Transverse colon (tissue), 4 donors: ENCODE data around the gene SMURF2. TPM values are rescaled to one million over a fixed set of nuclear protein-coding genes. Genes with fewer than 3 reads are reported as not detected.

Experiments
- DNase-seq: peaks from one replicate; pipeline ENCODE4 v3.0.0-alpha.2; 2019
- H3K27ac ChIP-seq, 4 donors: fragments of 200-600 bp; sonication (generic); 2 replicates each; pipeline ENCODE4 v1.5.1; 2016 to 2018; ENCODE audit warnings: inconsistent platforms in 4 of 4
- H3K27me3 ChIP-seq: fragments of 200-600 bp; sonication (generic); 2 replicates; pipeline ENCODE4 v1.5.1; 2017; ENCODE audit warnings: inconsistent platforms
- H3K36me3 ChIP-seq, 4 donors: fragments of 200-600 bp; sonication (generic); 2 replicates each; pipeline ENCODE4 v1.5.1; 2017 to 2019; ENCODE audit warnings: inconsistent platforms in 4 of 4
- H3K4me1 ChIP-seq, 4 donors: fragments of 200-600 bp; sonication (generic); 2 replicates each; pipeline ENCODE4 v1.5.1; 2017 to 2020; ENCODE audit warnings: inconsistent platforms in 4 of 4
- H3K4me3 ChIP-seq, 4 donors: fragments of 200-600 bp; sonication (generic); 1 replicate in 1 of 4; 2 replicates in 3 of 4; pipeline versions ENCODE4 v1.5.1 to v1.6.1; 2017 to 2019; ENCODE audit warnings: inconsistent platforms in 4 of 4
- H3K9me3 ChIP-seq, 2 donors: fragments of 200-600 bp; sonication (generic); 2 replicates each; pipeline ENCODE4 v1.5.1; 2017 to 2019; ENCODE audit warnings: inconsistent platforms in 2 of 2
- CTCF ChIP-seq, 5 experiments: fragments of 200-600 bp in 3 of 5; fragments of 450-650 bp in 2 of 5; sonication (generic) in 3 of 5; IDR thresholded peaks; 1 replicate in 2 of 5; 2 replicates in 3 of 5; pipeline ENCODE4 v1.5.1; 2016 to 2017; ENCODE audit warnings: antibody characterized with exemption in 5 of 5, inconsistent platforms in 3 of 5, mild to moderate bottlenecking in 2 of 5, moderate library complexity in 1 of 5
- EP300 ChIP-seq: sonication (generic); formaldehyde crosslinking; IDR thresholded peaks from one replicate; pipeline ENCODE4 v1.6.1; 2017; ENCODE audit warnings: antibody characterized with exemption, low read depth
- POLR2A ChIP-seq: fragments of 450-650 bp; IDR thresholded peaks from one replicate; pipeline ENCODE4 v1.6.1; 2016; ENCODE audit warnings: antibody characterized with exemption, mild to moderate bottlenecking, moderate library complexity
- POLR2AphosphoS5 ChIP-seq, 3 donors: sonication (generic); formaldehyde crosslinking; IDR thresholded peaks; one replicate each; pipeline ENCODE4 v1.6.1; 2016; ENCODE audit warnings: antibody characterized with exemption in 3 of 3
- WGBS, 2 donors: methylation state at CpG; one replicate each; pipeline ENCODE4 v1.1.5; 2018; ENCODE audit warnings: low coverage in 1 of 2; 5-methylcytosine and 5-hydroxymethylcytosine counted together
- in situ Hi-C, 4 donors: fragments of 200-750 bp; cut with MboI; loops; one replicate each; pipeline versions ENCODE4 v1.15.0 to v1.15.1; 2017; ENCODE audit warnings: low sequenced_read_pairs in 3 of 4, low pct_ligation_motif_present in 1 of 4, low pct_unique_long_range_greater_than_20kb in 1 of 4
- intact Hi-C: fragments of 100-400 bp; cut with DNase I; formaldehyde crosslinking; loops from one replicate; pipeline ENCODE4 v1.15.1; 2023; ENCODE audit warnings: low total_unique reads
- small RNA-seq, 4 donors: library from RNA; depleted of rRNA; stranded (forward); fragments of <200 nt; gene quantifications; one replicate each; pipeline ENCODE3, GENCODE V24; 2016
- total RNA-seq, 4 donors: library from RNA; depleted of rRNA; stranded (reverse); fragments of >200 nt; gene quantifications; one replicate each; pipeline ENCODE4 v1.1.0, GENCODE V29; 2016

Gene SMURF2
- total RNA-seq, 4 donors from 2014 or later = 5.0 to 27.0 (median 14.0) TPM

GRCh38 chr17:64496786-64497564, 165.1 kb downstream of the SMURF2 start, which contains the start of gene POLG2:
POLG2 (minus strand) TSS chr17:64497054; CDS start chr17:64496968, 86 bp downstream.
- no peak for TF ChIP-seq EP300
- TF ChIP-seq POLR2AphosphoS5 (IDR thresholded peaks at IDR 0.05) = peak; percentile 62 to 91 (median 89)
- TF ChIP-seq CTCF (IDR thresholded peaks at IDR 0.05) = peak; percentile 44 to 79 (median 53)
- TF ChIP-seq POLR2A = peak; percentile 76
- in situ Hi-C loops (loop anchor here in 1 of 4 donors (10.0 kb wide), 1 partner anchor 72 kb away; no protein-coding TSS in a partner anchor), intact Hi-C loops (no loop called here)
- Histone ChIP-seq H3K27me3 (no peaks in the 10 kb centered on the region), H3K4me1 (peaks cover 18 to 73% (median 46%) of the 10 kb centered on the region in 4 donors), H3K9me3 (no peaks in the 10 kb centered on the region), H3K4me3 (peak within 1 kb of the TSS; percentile 48 to 78 (median 68)), H3K36me3 (peaks cover 0 to 35% (median 16%) of the 10 kb centered on the region in 4 donors), H3K27ac (peak within 1 kb of the TSS; percentile 86 to 92 (median 91))
- DNase-seq = peak; percentile 95
- 1% methylated on average over 49 of the region's 50 CpGs; no CpG with 5 or more reads in 1 of the 2 donors for WGBS, 2 donors

GRCh38 chr17:64496348-64496785, 165.7 kb downstream of the SMURF2 start:
- intact Hi-C loops = no loop called here
- no peak for DNase-seq
- Histone ChIP-seq H3K27me3 (no peaks in the 10 kb centered on the region), H3K36me3 (peaks cover 0 to 29% (median 13%) of the 10 kb centered on the region in 4 donors), H3K4me1 (peaks cover 16 to 67% (median 46%) of the 10 kb centered on the region in 4 donors), H3K4me3 (peak overlapping the region; percentile 48 to 78 (median 68)), H3K9me3 (no peaks in the 10 kb centered on the region), H3K27ac (peak overlapping the region; percentile 86 to 92 (median 91))
- 2% methylated on average over 20 of the region's 20 CpGs; no CpG with 5 or more reads in 1 of the 2 donors for WGBS, 2 donors
- TF ChIP-seq CTCF (IDR thresholded peaks at IDR 0.05) = no peak
- no peak for TF ChIP-seq POLR2AphosphoS5 (IDR thresholded peaks at IDR 0.05)
- TF ChIP-seq EP300 = no peak
- no peak for TF ChIP-seq POLR2A
- in situ Hi-C loops = loop anchor here in 1 of 4 donors (10.0 kb wide), 1 partner anchor 72 kb away; no protein-coding TSS in a partner anchor

Small RNA genes within 50 kb of the gene (small RNA-seq; reads per million reads assigned to genes)
- gene AC009994.1 = 0 reads per million in 4 donors

Other genes with a start within 250 kb of the SMURF2 start
- 1 to 10 TPM in 2 of 4 donors, not detected in 2; 1.4 to 2.3 TPM for gene MILR1, start 213.2 kb downstream of the SMURF2 start, total RNA-seq
- gene POLG2, start 165.3 kb downstream of the SMURF2 start, total RNA-seq = 10 to 100 TPM in 1 of 4 donors, 1 to 10 TPM in 3; 4.8 to 10.8 (median 6.3) TPM
- 1,000 to 10,000 TPM in 1 of 4 donors, 100 to 1,000 TPM in 3; 451 to 1,221 (median 694) TPM for gene DDX5, start 156.0 kb downstream of the SMURF2 start, total RNA-seq
- 10 to 100 TPM; 33.8 to 82.9 (median 46.1) TPM for gene CEP95, start 155.3 kb downstream of the SMURF2 start, total RNA-seq